Measurements from ENCODE around the gene RAP1GAP2.

DNA sequence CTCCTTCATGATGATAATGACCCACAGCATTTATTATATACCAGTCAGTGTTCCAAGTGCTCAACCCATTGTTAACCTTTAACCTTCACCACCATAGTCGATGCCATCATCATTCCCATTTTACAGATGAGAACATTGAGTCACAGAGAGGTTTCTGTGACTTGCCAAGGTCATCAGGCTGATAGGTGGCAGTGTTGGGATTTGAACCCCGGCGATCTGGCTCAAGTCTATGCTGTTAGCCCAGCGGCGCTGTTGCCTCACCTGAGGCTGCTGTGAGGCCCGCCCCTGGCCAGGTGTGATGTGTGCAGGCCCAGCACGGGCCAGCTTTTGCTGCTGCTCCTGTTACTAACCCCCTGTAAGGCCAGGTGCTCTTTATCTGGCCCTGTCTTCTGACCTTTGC, 166.0 kb downstream of the RAP1GAP2 start:
- no peak for TF ChIP-seq EZH2 (IDR thresholded peaks at IDR 0.05; ENCODE audit: borderline replicate concordance, low read length)
- TF ChIP-seq, protein P1, sequence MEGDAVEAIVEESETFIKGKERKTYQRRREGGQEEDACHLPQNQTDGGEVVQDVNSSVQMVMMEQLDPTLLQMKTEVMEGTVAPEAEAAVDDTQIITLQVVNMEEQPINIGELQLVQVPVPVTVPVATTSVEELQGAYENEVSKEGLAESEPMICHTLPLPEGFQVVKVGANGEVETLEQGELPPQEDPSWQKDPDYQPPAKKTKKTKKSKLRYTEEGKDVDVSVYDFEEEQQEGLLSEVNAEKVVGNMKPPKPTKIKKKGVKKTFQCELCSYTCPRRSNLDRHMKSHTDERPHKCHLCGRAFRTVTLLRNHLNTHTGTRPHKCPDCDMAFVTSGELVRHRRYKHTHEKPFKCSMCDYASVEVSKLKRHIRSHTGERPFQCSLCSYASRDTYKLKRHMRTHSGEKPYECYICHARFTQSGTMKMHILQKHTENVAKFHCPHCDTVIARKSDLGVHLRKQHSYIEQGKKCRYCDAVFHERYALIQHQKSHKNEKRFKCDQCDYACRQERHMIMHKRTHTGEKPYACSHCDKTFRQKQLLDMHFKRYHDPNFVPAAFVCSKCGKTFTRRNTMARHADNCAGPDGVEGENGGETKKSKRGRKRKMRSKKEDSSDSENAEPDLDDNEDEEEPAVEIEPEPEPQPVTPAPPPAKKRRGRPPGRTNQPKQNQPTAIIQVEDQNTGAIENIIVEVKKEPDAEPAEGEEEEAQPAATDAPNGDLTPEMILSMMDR (conservative IDR thresholded peaks at IDR 0.05 in 1 of 2, IDR thresholded peaks at IDR 0.05 in 1 of 2; ENCODE audit: extremely low read depth in 1 of 2, insufficient read depth in 1 of 2, low read depth in 1 of 2, low read length in 2 of 2), result no peak

Data from mammary epithelial cell (primary cell).